Mucosa of gallbladder (tissue), 1 donor: Measurements from ENCODE around the gene ATP8A2. TPM values are rescaled to one million over a fixed set of nuclear protein-coding genes. Genes with fewer than 3 reads are reported as not detected.
A peak's percentile ranks its signal among the peaks of the same experiment; 100 is the strongest.
"Not testable (repeated sequence)": the region's sequence is repeated elsewhere in the genome, so short reads cannot be mapped to it uniquely, and the experiment has no call there.

ENCODE experiments used
- DNase-seq: peaks from one replicate; pipeline ENCODE4 v3.0.0-alpha.2; 2020; ENCODE audit warnings: low spot score
- total RNA-seq: library from RNA; stranded (reverse); gene quantifications from one replicate; pipeline ENCODE4 v1.2.1, GENCODE V29; 2021
- donor health status: DM: no; HTN: no; CAD: no.

Gene ATP8A2
- total RNA-seq, 1 donor from 2014 or later: 0.29 TPM

- DNase-seq: not testable (repeated sequence)
Observed at GRCh38 chr13:25548991-25549390, 177.2 kb downstream of the ATP8A2 start.

- DNase-seq: no peak
Observed at GRCh38 chr13:25561812-25562211, 190.0 kb downstream of the ATP8A2 start.

GRCh38 chr13:25570185-25570584, 198.4 kb downstream of the ATP8A2 start:
- DNase-seq: no peak

- no peak for DNase-seq
Observed at GRCh38 chr13:25571237-25571636, 199.5 kb downstream of the ATP8A2 start.

- DNase-seq: not testable (repeated sequence)
Observed at GRCh38 chr13:25572171-25572570, 200.4 kb downstream of the ATP8A2 start.

GRCh38 chr13:25574437-25575411, 202.9 kb downstream of the ATP8A2 start:
- DNase-seq: peak; percentile 84

GRCh38 chr13:25575562-25575961, 203.8 kb downstream of the ATP8A2 start:
- no peak for DNase-seq

GRCh38 chr13:25578526-25578925, 206.8 kb downstream of the ATP8A2 start:
- no peak for DNase-seq

- no peak for DNase-seq
Observed at GRCh38 chr13:25579221-25579620, 207.4 kb downstream of the ATP8A2 start.

GRCh38 chr13:25581351-25581750, 209.6 kb downstream of the ATP8A2 start:
- no peak for DNase-seq

GRCh38 chr13:25584087-25584486, 212.3 kb downstream of the ATP8A2 start:
- DNase-seq: no peak

- no peak for DNase-seq
Observed at GRCh38 chr13:25585000-25585399, 213.2 kb downstream of the ATP8A2 start.

- no peak for DNase-seq
Observed at GRCh38 chr13:25587326-25587980, 215.7 kb downstream of the ATP8A2 start.

- no peak for DNase-seq
Observed at GRCh38 chr13:25588336-25589060, 216.7 kb downstream of the ATP8A2 start.

GRCh38 chr13:25598421-25598820, 226.6 kb downstream of the ATP8A2 start:
- DNase-seq: no peak

- no peak for DNase-seq
Observed at GRCh38 chr13:25602176-25602575, 230.4 kb downstream of the ATP8A2 start.

GRCh38 chr13:25604106-25604505, 232.3 kb downstream of the ATP8A2 start:
- no peak for DNase-seq

- no peak for DNase-seq
Observed at GRCh38 chr13:25607096-25607495, 235.3 kb downstream of the ATP8A2 start.

- DNase-seq: no peak
Observed at GRCh38 chr13:25608181-25608580, 236.4 kb downstream of the ATP8A2 start.

- DNase-seq: no peak
Observed at GRCh38 chr13:25616674-25617073, 244.9 kb downstream of the ATP8A2 start.

- DNase-seq: no peak
Observed at GRCh38 chr13:25619897-25620296, 248.1 kb downstream of the ATP8A2 start.

- no peak for DNase-seq
Observed at GRCh38 chr13:25625414-25625813, 253.6 kb downstream of the ATP8A2 start.
